Measurements from ENCODE around the gene CABP4. TPM values are rescaled to one million over a fixed set of nuclear protein-coding genes. Genes with fewer than 3 reads are reported as not detected.
A peak's percentile ranks its signal among the peaks of the same experiment; 100 is the strongest.

The CABP4 gene
- total RNA-seq, 2 donors from 2014 or later, result 5.3 to 5.7 TPM

DNA sequence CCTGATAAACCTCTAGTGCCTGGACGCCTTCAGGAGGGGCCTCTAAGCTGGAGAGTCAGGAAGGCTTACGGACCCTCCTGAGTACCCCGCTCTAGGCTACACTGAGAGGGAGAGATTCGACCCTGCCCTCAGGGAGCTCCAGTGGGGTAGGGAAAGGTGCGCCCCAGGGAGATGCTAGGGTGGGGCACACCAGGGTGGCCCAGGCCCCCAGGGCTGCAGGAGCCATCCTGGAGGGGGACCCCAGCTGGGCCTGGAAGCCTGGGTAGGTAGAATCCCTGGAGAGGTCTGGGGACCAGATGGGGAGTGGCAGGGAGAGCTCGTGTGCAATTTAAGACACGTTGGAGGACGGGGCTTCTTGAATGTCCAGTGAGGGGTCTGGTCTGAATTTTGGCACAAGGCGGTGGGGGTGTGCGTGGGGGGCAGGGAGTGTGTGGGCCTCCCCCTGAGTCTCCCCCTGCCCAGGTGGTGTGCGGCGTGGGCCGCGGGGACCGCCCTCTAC lies 35.0 kb upstream of the CABP4 start:
- TF ChIP-seq, protein P1, sequence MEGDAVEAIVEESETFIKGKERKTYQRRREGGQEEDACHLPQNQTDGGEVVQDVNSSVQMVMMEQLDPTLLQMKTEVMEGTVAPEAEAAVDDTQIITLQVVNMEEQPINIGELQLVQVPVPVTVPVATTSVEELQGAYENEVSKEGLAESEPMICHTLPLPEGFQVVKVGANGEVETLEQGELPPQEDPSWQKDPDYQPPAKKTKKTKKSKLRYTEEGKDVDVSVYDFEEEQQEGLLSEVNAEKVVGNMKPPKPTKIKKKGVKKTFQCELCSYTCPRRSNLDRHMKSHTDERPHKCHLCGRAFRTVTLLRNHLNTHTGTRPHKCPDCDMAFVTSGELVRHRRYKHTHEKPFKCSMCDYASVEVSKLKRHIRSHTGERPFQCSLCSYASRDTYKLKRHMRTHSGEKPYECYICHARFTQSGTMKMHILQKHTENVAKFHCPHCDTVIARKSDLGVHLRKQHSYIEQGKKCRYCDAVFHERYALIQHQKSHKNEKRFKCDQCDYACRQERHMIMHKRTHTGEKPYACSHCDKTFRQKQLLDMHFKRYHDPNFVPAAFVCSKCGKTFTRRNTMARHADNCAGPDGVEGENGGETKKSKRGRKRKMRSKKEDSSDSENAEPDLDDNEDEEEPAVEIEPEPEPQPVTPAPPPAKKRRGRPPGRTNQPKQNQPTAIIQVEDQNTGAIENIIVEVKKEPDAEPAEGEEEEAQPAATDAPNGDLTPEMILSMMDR (IDR thresholded peaks at IDR 0.05), result no peak
- Histone ChIP-seq H3K27me3 (replicated peaks; ENCODE audit: insufficient read depth) (no peaks in the 10 kb centered on the region), H3K36me3 (no peaks in the 10 kb centered on the region), H3K4me3 (peak overlapping the region; percentile 81), H3K27ac (peak overlapping the region; percentile 78 to 90), H3K4me1 (ENCODE audit: control insufficient read depth in 1 of 2, low read depth in 2 of 2) (peaks cover 19 to 51% of the 10 kb centered on the region in 2 donors), H3K9me3 (no peaks in the 10 kb centered on the region)
- DNase-seq (ENCODE audit: low spot score) (no peak), ATAC-seq (ENCODE audit: insufficient number of reproducible peaks, low FRiP score, low read depth) (no peak)

DNA sequence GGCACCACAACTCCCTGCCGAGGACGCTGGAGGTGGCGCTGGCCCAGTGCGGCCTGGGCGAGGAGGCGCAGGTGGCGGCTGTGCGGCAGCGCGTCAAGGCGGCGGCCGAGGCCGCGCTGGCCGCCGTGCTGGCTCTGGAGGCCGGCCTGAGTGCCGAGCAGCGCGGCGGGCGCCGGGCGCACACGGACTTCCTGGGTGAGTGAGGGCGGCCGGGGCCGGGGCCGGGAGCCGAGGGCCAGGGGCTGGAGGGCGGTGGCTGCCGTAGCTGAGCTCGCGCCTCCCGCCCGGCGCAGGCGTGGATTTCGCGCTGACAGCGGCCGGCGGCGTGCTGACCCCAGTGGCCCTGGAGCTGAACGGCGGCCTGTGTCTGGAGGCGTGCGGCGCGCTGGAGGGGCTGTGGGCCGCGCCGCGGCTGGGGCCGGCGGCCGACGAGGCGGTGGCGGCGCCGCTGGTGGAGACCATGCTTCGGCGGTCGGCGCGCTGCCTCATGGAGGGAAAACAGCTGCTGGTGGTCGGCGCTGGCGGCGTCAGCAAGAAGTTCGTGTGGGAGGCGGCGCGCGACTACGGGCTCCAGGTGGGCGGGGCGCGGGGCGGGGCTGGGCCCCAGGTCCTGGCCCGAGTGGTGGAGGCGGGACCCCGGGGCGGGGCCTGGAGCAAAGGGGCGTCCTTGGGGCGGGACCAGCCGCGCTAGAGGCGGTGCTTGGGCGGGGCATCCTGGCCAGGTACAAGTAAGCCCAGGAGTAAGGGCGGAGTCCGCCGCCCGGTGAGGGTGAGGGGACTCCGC lies 34.3 kb upstream of the CABP4 start:
- DNase-seq (ENCODE audit: low spot score) (peak; percentile 82), ATAC-seq (ENCODE audit: insufficient number of reproducible peaks, low FRiP score, low read depth) (peak; percentile 72)
- Histone ChIP-seq H3K27me3 (replicated peaks; ENCODE audit: insufficient read depth) (no peaks in the 10 kb centered on the region), H3K36me3 (no peaks in the 10 kb centered on the region), H3K27ac (peak overlapping the region; percentile 78 to 90), H3K9me3 (no peaks in the 10 kb centered on the region), H3K4me3 (peak overlapping the region; percentile 81), H3K4me1 (ENCODE audit: control insufficient read depth in 1 of 2, low read depth in 2 of 2) (peaks cover 19 to 48% of the 10 kb centered on the region in 2 donors)
- TF ChIP-seq, protein P1 (IDR thresholded peaks at IDR 0.05), result no peak

DNA sequence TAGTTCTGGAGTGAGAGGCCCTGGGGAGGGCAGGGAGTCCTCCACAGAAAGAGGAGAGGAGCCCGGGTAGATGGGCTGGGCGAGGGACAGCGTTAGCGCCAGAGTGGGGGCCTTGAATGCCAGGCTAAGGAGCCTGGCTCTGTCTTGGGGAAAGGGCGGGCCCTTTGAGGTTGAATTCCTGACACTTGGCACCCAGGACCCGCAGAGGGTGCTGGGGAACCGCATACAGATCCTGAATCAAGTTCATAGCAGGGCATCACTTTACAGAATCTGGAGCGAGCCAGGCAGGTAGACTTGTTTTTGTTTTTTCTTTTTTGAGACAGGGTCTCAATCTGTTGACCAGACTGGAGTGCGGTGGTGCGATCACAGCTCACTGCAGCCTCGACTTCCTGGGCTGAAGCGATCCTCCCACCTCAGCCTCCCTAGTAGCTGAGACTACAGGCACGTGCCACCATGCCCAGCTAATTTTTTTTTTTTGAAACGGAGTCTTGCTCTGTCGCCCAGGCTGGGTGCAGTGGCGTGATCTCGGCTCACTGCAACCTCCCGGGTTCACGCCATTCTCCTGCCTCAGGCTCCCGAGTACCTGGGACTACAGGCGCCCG lies 33.6 kb upstream of the CABP4 start:
- peak overlapping the region; percentile 81 for H3K4me3 ChIP-seq
- DNase-seq (ENCODE audit: low spot score), result no peak
- no peak for ATAC-seq (ENCODE audit: insufficient number of reproducible peaks, low FRiP score, low read depth)

DNA sequence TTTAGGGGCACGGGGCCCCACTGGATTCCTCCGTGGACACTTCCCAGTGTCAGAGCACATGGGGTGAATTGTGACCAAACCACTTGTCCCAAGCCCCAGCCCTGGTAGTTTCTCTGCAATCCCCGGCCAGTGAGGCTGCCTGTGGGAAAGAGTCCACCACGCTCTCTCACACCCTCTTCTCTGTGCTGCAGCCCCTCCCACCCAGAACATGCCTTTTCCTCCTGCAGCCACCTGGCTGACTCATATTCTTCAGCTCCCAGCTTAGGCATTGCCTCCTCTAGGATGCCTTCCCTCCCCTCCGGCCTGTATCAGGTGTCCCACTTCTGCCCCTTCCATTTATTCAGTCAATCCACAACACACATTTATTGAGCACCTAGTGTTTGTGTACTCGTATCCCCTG lies 32.3 kb upstream of the CABP4 start:
- ATAC-seq (ENCODE audit: insufficient number of reproducible peaks, low FRiP score, low read depth), result no peak

More for the DNA sequence above, 33.6 kb upstream of the CABP4 start:
- Histone ChIP-seq H3K27ac (peak overlapping the region in 1 of 2 donors; percentile 90), H3K36me3 (no peaks in the 10 kb centered on the region), H3K4me1 (ENCODE audit: control insufficient read depth in 1 of 2, low read depth in 2 of 2) (peaks cover 15 to 41% of the 10 kb centered on the region in 2 donors), H3K9me3 (no peaks in the 10 kb centered on the region), H3K27me3 (replicated peaks; ENCODE audit: insufficient read depth) (no peaks in the 10 kb centered on the region)
- TF ChIP-seq, protein P1 (IDR thresholded peaks at IDR 0.05), result no peak

DNA sequence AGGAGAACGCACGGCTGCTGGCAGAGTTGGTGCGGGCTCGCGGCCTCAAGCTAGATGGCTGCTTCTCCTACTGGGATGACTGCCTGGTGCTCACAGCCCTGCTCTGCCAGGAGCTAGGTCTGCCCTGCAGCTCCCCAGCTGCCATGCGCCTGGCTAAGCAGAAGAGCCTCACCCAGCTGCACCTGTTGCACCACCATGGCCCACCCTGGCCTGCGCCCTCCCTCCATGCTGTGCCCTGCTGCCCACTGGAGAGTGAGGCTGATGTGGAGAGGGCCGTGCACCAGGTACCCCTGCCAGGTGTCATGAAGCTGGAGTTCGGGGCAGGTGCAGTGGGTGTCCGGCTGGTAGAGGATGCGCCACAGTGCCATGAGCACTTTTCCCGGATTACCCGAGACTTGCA lies 31.7 kb upstream of the CABP4 start:
- H3K27me3 ChIP-seq (replicated peaks; ENCODE audit: insufficient read depth), result no peaks in the 10 kb centered on the region
- H3K27ac ChIP-seq, result no peak overlapping the region
- H3K4me1 ChIP-seq (ENCODE audit: control insufficient read depth in 1 of 2, low read depth in 2 of 2), result peaks cover 13 to 27% of the 10 kb centered on the region in 2 donors
- no peaks in the 10 kb centered on the region for H3K9me3 ChIP-seq
- TF ChIP-seq, protein P1 (IDR thresholded peaks at IDR 0.05), result no peak
- DNase-seq (ENCODE audit: low spot score), result no peak
- ATAC-seq (ENCODE audit: insufficient number of reproducible peaks, low FRiP score, low read depth), result no peak
- no peaks in the 10 kb centered on the region for H3K36me3 ChIP-seq
- no peak overlapping the region for H3K4me3 ChIP-seq

More for the DNA sequence above, 32.3 kb upstream of the CABP4 start:
- no peaks in the 10 kb centered on the region for H3K9me3 ChIP-seq
- H3K4me3 ChIP-seq, result no peak overlapping the region
- H3K36me3 ChIP-seq, result no peaks in the 10 kb centered on the region
- peaks cover 13 to 33% of the 10 kb centered on the region in 2 donors for H3K4me1 ChIP-seq (ENCODE audit: control insufficient read depth in 1 of 2, low read depth in 2 of 2)
- H3K27me3 ChIP-seq (replicated peaks; ENCODE audit: insufficient read depth), result no peaks in the 10 kb centered on the region
- TF ChIP-seq, protein P1 (IDR thresholded peaks at IDR 0.05), result no peak
- DNase-seq (ENCODE audit: low spot score), result no peak
- no peak overlapping the region for H3K27ac ChIP-seq
